ENCODE data around the gene FRY.

Gene FRY

DNA sequence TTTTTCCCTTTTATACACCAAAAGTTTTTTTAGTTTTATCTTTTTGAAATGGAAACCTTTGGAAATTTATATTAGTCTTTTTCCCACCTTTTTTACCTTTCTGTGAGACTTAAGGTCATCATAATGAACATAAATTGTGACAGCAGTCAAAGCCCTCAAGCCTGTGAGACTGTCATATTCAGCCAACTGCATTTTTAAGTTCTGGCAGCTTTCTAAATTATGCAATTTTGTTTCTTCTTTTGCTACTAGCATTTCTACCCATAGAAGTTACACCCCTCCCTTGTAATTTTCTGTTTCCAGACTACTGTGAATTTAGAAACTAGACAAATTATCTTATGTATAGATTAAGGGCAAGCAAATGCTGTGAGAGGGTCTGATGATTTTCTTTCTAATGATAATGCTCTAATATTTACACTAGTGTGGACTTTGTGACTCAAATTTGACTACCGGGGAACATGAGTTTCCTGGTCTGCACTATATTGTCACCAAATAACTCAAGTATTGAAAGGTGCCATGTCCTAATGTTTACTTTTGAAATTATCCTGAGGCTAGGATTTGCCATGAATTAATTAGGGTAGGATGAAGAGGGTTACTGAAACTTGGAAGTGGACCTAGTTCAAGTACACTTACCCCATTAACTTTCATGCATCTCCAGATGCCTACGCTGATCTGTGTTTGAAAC is 43.7 kb downstream of the FRY start:
- TF ChIP-seq CTCF (IDR thresholded peaks at IDR 0.05), result no peak
- no peak for DNase-seq (ENCODE audit: low spot score)
- no peak overlapping the region for H3K27ac ChIP-seq
- H3K4me3 ChIP-seq, result no peak overlapping the region

DNA sequence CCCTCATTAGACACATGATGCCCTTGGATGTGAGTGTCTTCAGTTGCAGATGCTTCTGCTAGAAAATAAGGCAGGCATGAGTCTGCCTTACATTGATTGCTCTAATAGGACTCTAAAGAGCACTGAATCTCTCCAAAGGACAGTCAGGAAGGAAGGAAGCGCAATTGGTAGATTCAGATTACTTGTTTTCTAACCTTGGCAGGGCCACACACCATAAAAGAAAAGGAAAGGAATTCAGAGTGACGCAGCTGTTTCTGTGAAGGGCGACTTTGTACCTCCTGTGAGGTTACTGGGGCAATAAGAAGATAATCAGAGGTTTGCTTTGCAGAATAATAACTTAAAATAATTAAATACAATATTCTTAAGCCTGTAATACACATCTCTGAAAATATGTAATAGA is 48.0 kb downstream of the FRY start:
- no peak for DNase-seq (ENCODE audit: low spot score)

GRCh38 chr13:32080328-32080744 is 48.8 kb downstream of the FRY start:
- H3K27ac ChIP-seq, result peak overlapping the region; percentile 13 to 19
- no peak for TF ChIP-seq CTCF (IDR thresholded peaks at IDR 0.05)
- no peak for DNase-seq (ENCODE audit: low spot score)
- H3K4me3 ChIP-seq, result no peak overlapping the region

More for the DNA sequence above, 48.0 kb downstream of the FRY start:
- TF ChIP-seq CTCF (IDR thresholded peaks at IDR 0.05), result no peak
- peak overlapping the region in 1 of 2 donors; percentile 1 for H3K27ac ChIP-seq
- H3K4me3 ChIP-seq, result no peak overlapping the region

- no peak overlapping the region for H3K27ac ChIP-seq
- no peak for TF ChIP-seq CTCF (IDR thresholded peaks at IDR 0.05)
- no peak for DNase-seq (ENCODE audit: low spot score)
- no peak overlapping the region for H3K4me3 ChIP-seq
These were observed 50.0 kb downstream of the FRY start for GRCh38 chr13:32081591-32081990.

DNA sequence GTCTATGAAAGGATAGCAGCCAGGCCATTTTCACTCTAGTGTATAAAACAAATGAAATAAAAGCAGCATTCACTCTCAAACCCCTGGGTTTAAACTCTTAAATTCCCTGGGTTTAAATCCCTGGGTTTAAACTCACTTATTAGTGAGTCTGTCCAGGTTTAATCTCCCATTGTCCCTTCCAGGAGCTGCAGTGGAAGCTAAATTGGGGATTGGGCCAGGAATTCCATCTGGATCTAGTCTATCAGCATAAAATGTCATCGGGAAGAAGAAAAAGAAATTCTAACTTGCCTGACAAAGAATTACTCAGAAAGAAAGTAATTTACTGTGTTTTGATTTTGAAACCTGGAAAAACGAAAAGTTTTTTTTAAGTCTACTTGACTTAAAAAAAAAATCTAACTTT is 54.8 kb downstream of the FRY start:
- TF ChIP-seq CTCF (IDR thresholded peaks at IDR 0.05), result no peak

DNA sequence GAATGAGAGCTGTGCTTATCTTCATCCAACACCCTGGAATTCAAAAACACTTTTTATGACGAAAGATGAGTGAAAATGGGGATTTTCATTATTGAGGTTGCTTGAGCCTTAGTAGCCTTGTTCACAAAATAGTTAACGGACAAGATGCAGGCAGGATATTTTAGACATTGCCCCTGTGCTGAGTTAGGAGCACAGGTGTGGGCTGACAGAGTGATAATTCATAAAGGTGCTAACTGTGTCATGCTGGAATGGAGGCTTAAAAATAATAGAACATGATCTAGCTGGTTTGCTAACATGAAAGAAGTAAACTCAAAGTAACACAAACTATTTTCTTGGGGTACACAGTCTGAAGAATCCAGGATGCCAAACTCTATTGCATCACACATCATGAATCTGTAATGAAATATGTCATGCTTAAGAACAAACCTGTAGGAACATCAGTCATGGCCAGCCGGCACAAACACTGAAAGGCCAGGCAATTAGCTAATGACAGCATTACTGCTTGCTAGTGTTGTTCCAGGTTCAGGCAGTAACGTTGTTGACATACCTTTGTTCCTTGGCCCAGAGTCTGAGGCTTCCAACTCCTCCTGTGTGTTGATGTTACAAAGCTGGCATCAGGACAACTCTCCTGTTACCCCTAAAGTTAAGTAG is 55.3 kb downstream of the FRY start:
- H3K27ac ChIP-seq, result peak overlapping the region in 1 of 2 donors; percentile 71
- TF ChIP-seq CTCF (IDR thresholded peaks at IDR 0.05), result no peak
- no peak for DNase-seq (ENCODE audit: low spot score)

More for the DNA sequence above, 54.8 kb downstream of the FRY start:
- Histone ChIP-seq H3K4me3 (no peak overlapping the region), H3K27ac (peak overlapping the region in 1 of 2 donors; percentile 2)
- no peak for DNase-seq (ENCODE audit: low spot score)

More for the DNA sequence above, 55.3 kb downstream of the FRY start:
- H3K4me3 ChIP-seq, result no peak overlapping the region
